ENCODE measurements around the gene KIAA1549. TPM values are rescaled to one million over a fixed set of nuclear protein-coding genes. Genes with fewer than 3 reads are reported as not detected.
A peak's percentile ranks its signal among the peaks of the same experiment; 100 is the strongest.

KIAA1549 gene
- total and polyA plus RNA-seq, 9 of the 15 experiments (the other 6 are each of a cell fraction or from before 2014, with no cell fraction given), result 0.01 to 0.29 (median 0.07) TPM

DNA sequence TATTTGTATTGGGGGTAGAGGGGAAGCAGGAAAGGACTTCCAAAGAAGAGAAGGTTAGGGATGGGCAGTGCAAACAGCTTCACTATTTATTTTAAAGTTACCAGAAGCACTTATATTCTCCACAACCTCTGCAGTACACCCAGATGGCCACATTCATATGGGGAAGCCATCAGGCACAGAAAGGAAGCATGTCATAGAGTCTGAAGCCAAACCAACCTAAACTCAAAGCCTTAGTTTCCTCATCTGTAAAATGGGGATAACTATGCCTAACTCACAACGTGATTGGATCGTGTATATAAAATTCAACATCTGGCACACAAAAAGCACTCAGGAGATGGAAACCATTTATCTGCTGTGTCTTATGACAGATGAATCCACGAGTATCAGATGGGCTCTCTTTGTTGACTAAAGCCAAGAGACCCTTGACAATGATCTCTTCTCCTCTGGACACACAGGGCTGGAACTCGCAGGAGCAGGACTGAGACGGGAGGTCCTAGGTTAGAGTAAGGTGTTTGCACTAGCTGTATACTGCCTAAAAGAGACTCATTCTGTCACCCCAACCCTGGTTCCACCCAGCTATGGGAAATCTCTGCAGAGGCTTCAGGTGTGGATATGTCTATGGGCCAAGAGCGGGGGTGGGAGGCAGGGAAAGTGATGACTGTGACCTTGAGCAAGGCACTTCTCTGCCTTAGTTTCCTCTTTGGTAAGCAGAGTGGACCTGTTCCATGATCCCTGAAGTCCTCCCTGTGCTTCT lies 1.8 kb downstream of the KIAA1549 start:
- Histone ChIP-seq H3K27me3 (ENCODE audit: control insufficient read depth in 2 of 2, insufficient read depth in 2 of 2, low read length in 2 of 2) (peaks cover 70 to 74% of the 10 kb centered on the region in 2 experiments), H4K20me1 (replicated peaks; ENCODE audit: control insufficient read depth, insufficient read depth, low read length) (peaks cover 7% of the 10 kb centered on the region; the same call in 1 of the 2 replicates), H3K9ac (ENCODE audit: insufficient read depth in 1 of 2, low read depth in 2 of 2, low read length in 2 of 2) (no peak overlapping the region), H3K4me1 (replicated peaks in 1 of 2; ENCODE audit: control insufficient read depth in 2 of 2, insufficient read depth in 2 of 2, low read length in 2 of 2) (peaks cover 0 to 14% of the 10 kb centered on the region in 2 experiments; a peak in 2 of 5 replicates), H3K9me3 (replicated peaks; ENCODE audit: control insufficient read depth, insufficient read depth, low read depth, low read length) (no peaks in the 10 kb centered on the region), H3K9me1 (ENCODE audit: control insufficient read depth, insufficient read depth, low read length) (no peaks in the 10 kb centered on the region), H2AFZ (ENCODE audit: low read depth, low read length) (no peak overlapping the region), H3K4me2 (ENCODE audit: insufficient read depth, low read length) (no peak overlapping the region), H3K4me3 (no peak overlapping the region), H3K27ac (ENCODE audit: extremely low read depth, low read depth, low read length) (no peak overlapping the region), H3K36me3 (ENCODE audit: control insufficient read depth, insufficient read depth, low read length) (no peaks in the 10 kb centered on the region), H3K79me2 (ENCODE audit: control insufficient read depth, insufficient read depth, low read length) (no peaks in the 10 kb centered on the region)
- ChIA-PET CTCF (ENCODE audit: low intra/inter-chr PET ratio) (no interaction called here), POLR2A (interaction anchor here (1.1 to 1.2 kb wide), 2 partner anchors 38 to 93 kb away, joined by 4 read pairs; no protein-coding TSS in a partner anchor)
- in situ Hi-C loops (cut with MboI) (no loop called here), intact Hi-C loops (cut with micrococcal nuclease) (no loop called here)
- DNase-seq (ENCODE audit: extremely low read depth in 1 of 4, low spot score in 3 of 4) (no peak), ATAC-seq (peak; percentile 32), FAIRE-seq (no peak)
- WGBS (ENCODE audit: insufficient coverage, low coverage, missing lambda C conversion rate), result 6% methylated on average over 6 of the region's 6 CpGs
- no TSS peak for BruUV-seq (replicated peaks)
- TF ChIP-seq, protein P1, sequence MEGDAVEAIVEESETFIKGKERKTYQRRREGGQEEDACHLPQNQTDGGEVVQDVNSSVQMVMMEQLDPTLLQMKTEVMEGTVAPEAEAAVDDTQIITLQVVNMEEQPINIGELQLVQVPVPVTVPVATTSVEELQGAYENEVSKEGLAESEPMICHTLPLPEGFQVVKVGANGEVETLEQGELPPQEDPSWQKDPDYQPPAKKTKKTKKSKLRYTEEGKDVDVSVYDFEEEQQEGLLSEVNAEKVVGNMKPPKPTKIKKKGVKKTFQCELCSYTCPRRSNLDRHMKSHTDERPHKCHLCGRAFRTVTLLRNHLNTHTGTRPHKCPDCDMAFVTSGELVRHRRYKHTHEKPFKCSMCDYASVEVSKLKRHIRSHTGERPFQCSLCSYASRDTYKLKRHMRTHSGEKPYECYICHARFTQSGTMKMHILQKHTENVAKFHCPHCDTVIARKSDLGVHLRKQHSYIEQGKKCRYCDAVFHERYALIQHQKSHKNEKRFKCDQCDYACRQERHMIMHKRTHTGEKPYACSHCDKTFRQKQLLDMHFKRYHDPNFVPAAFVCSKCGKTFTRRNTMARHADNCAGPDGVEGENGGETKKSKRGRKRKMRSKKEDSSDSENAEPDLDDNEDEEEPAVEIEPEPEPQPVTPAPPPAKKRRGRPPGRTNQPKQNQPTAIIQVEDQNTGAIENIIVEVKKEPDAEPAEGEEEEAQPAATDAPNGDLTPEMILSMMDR (IDR thresholded peaks at IDR 0.05 in 2 of 3, conservative IDR thresholded peaks at IDR 0.05 in 1 of 3; ENCODE audit: insufficient read depth in 2 of 3, low read depth in 1 of 3, low read length in 3 of 3), result peak in 1 of 3 experiments; percentile 12; a peak in 1 of 6 replicates
- TF ChIP-seq DNMT1 (IDR thresholded peaks at IDR 0.05) (no peak), RBFOX2 (IDR thresholded peaks at IDR 0.05; ENCODE audit: low read depth, low read length) (no peak), ILF3 (IDR thresholded peaks at IDR 0.05; ENCODE audit: borderline replicate concordance) (no peak), RBM25 (IDR thresholded peaks at IDR 0.05; ENCODE audit: low read depth, low read length, severe bottlenecking) (peak; percentile 80), HDAC2 (IDR thresholded peaks at IDR 0.05) (peak; percentile 53; the same call in 1 of the 2 replicates), CBX1 (IDR thresholded peaks at IDR 0.05; ENCODE audit: low read depth) (0 out of 2 replicates have a peak, but pooled peaks have one; percentile 27), ADNP (tag; IDR thresholded peaks at IDR 0.05) (peak; percentile 64; the same call in 1 of the 2 replicates), RCOR1 (IDR thresholded peaks at IDR 0.05; ENCODE audit: borderline replicate concordance in 1 of 2, low read depth in 2 of 2, low read length in 2 of 2) (peak in 1 of 2 experiments; percentile 45; a peak in 1 of 4 replicates), RNF2 (IDR thresholded peaks at IDR 0.05) (0 out of 2 replicates have a peak, but pooled peaks have one; percentile 9), SMARCA5 (IDR thresholded peaks at IDR 0.05) (0 out of 2 replicates have a peak, but pooled peaks have one; percentile 30), BCOR (IDR thresholded peaks at IDR 0.05) (peak; percentile 86), KDM1A (IDR thresholded peaks at IDR 0.05) (peak in 1 of 2 experiments; percentile 51; a peak in 1 of 4 replicates)
